K562 (cell line): ENCODE measurements around the gene REC8. TPM values are rescaled to one million over a fixed set of nuclear protein-coding genes. Genes with fewer than 3 reads are reported as not detected.

Source experiments
- ATF7 ChIP-seq: fragments of 450-650 bp; IDR thresholded peaks from 2 replicates; pipeline ENCODE4 v1.7.1; 2014; ENCODE audit warnings: mild to moderate bottlenecking, moderate library complexity
- CEBPG ChIP-seq, 3 experiments: fragments of 200-800 bp in 1 of 3; sonication (Bioruptor generic) in 1 of 3; sonication (generic) in 1 of 3; formaldehyde crosslinking in 1 of 3; IDR thresholded peaks in 2 of 3; conservative IDR thresholded peaks in 1 of 3; 2 replicates each; pipeline versions ENCODE4 v1.6.1 to v1.8.0; 2016 to 2022; ENCODE audit warnings: missing compliant biosample characterization in 2 of 3, missing genetic modification characterization in 2 of 3, mild to moderate bottlenecking in 1 of 3, missing genetic modification reagents in 1 of 3
- ESRRA ChIP-seq: fragments of 450-650 bp; IDR thresholded peaks from 2 replicates; pipeline ENCODE4 v1.6.1; 2014; ENCODE audit warnings: low read depth, mild to moderate bottlenecking, moderate library complexity, borderline replicate concordance
- HDAC1 ChIP-seq, 2 experiments: fragments of 450-650 bp; IDR thresholded peaks; 2 replicates each; pipeline ENCODE4 v1.6.1; 2016 to 2017; ENCODE audit warnings: inconsistent platforms in 1 of 2, mild to moderate bottlenecking in 1 of 2, moderate library complexity in 1 of 2
- KAT2B ChIP-seq: IDR thresholded peaks from one replicate; pipeline ENCODE4 v1.6.1; 2012; ENCODE audit warnings: low read depth, mild to moderate bottlenecking, control low read depth, inconsistent platforms, low read length, moderate library complexity
- KDM1A ChIP-seq, 2 experiments: fragments of 450-650 bp; IDR thresholded peaks; 2 replicates each; pipeline ENCODE4 v1.6.1; 2016; ENCODE audit warnings: mild to moderate bottlenecking in 2 of 2
- KLF6 ChIP-seq: fragments of 250-450 bp; sonication (Bioruptor Pico); IDR thresholded peaks from 2 replicates; pipeline ENCODE4 v1.4.0; 2020; ENCODE audit warnings: mild to moderate bottlenecking, moderate library complexity, borderline replicate concordance
- MAFK ChIP-seq: IDR thresholded peaks from 2 replicates; pipeline ENCODE4 v1.6.1; 2011; ENCODE audit warnings: low read length, improper control_type of control experiment
- PHF20 ChIP-seq: fragments of 450-650 bp; IDR thresholded peaks from 2 replicates; pipeline ENCODE4 v1.6.1; 2018; ENCODE audit not compliant: partially characterized antibody
- PYGO2 ChIP-seq: fragments of 450-650 bp; IDR thresholded peaks from 2 replicates; pipeline ENCODE4 v1.6.1; 2016; ENCODE audit warnings: mild to moderate bottlenecking, missing genetic modification characterization, moderate library complexity, missing compliant biosample characterization
- RAD21 ChIP-seq, 2 experiments: fragments of 250-450 bp in 1 of 2; fragments of 450-650 bp in 1 of 2; sonication (Bioruptor Pico) in 1 of 2; formaldehyde crosslinking in 1 of 2; IDR thresholded peaks in 1 of 2; conservative IDR thresholded peaks in 1 of 2; 2 replicates each; pipeline versions ENCODE4 v1.4.0 to v1.8.0; 2020 to 2022; ENCODE audit warnings: mild to moderate bottlenecking in 2 of 2, moderate library complexity in 1 of 2
- RB1 ChIP-seq: fragments of 450-650 bp; IDR thresholded peaks from 2 replicates; pipeline ENCODE4 v1.6.1; 2017; ENCODE audit warnings: low read depth, mild to moderate bottlenecking
- RBM17 ChIP-seq: fragments of 200-400 bp; formaldehyde crosslinking; IDR thresholded peaks from 2 replicates; pipeline ENCODE4 v1.6.1; 2017; ENCODE audit warnings: low read depth, mild to moderate bottlenecking, low read length, borderline replicate concordance
- SIN3B ChIP-seq: fragments of 450-650 bp; IDR thresholded peaks from 2 replicates; pipeline ENCODE4 v1.6.1; 2017; ENCODE audit warnings: low read depth, mild to moderate bottlenecking, moderate library complexity
- SMC3 ChIP-seq: conservative IDR thresholded peaks from 2 replicates; pipeline ENCODE4 v1.6.1; 2011; ENCODE audit warnings: low read depth, low read length, improper control_type of control experiment; ENCODE audit not compliant: insufficient read depth
- SOX6 ChIP-seq: fragments of 450-650 bp; IDR thresholded peaks from 2 replicates; pipeline ENCODE4 v1.6.1; 2014; ENCODE audit warnings: mild to moderate bottlenecking
- SUPT5H ChIP-seq: fragments of 450-650 bp; IDR thresholded peaks from 2 replicates; pipeline ENCODE4 v1.6.1; 2016
- TBL1XR1 ChIP-seq, 2 experiments: IDR thresholded peaks; 2 replicates each; pipeline ENCODE4 v1.6.1; 2012; ENCODE audit warnings: improper control_type of control experiment in 2 of 2, low read length in 2 of 2, mild to moderate bottlenecking in 1 of 2
- TFAM ChIP-seq: fragments of 250-450 bp; sonication (Bioruptor Pico); conservative IDR thresholded peaks from 2 replicates; pipeline ENCODE4 v1.5.0; 2021; ENCODE audit warnings: mild to moderate bottlenecking, moderate library complexity
- ZNF280A ChIP-seq: fragments of 450-650 bp; IDR thresholded peaks from 2 replicates; pipeline ENCODE4 v1.6.1; 2018; ENCODE audit warnings: mild to moderate bottlenecking, low read depth; ENCODE audit not compliant: partially characterized antibody
- polyA plus RNA-seq, 8 experiments: library from polyadenylated mRNA; depleted of rRNA in 4 of 8; stranded (reverse) in 5 of 8; unstranded in 3 of 8; fragments of >200 nt; fragmentation: Nextera tagmentation in 2 of 8; fragmentation: Illumina TruSeq in 1 of 8; extraction: Ambion mirVana in 2 of 8; extraction: Trizol in 1 of 8; gene quantifications; 2 replicates each; pipeline versions ENCODE4 v1.2.1 to v1.2.3, GENCODE V29; 2011 to 2014; ENCODE audit warnings: inconsistent platforms in 1 of 8, missing spikeins in 1 of 8
- total RNA-seq, 7 experiments: library from RNA; depleted of rRNA in 6 of 7; stranded (reverse); fragments of >200 nt in 6 of 7; fragmentation: Illumina TruSeq in 2 of 7; extraction: Trizol in 2 of 7; gene quantifications; 2 replicates each; pipeline versions ENCODE4 v1.2.1 to v1.2.3, GENCODE V29; 2011 to 2021; ENCODE audit warnings: low replicate concordance in 1 of 7
- TF ChIP-seq, protein P1 (sequence below): IDR thresholded peaks from 3 replicates; pipeline ENCODE4 v1.6.1; 2011; ENCODE audit warnings: borderline replicate concordance, mild to moderate bottlenecking, moderate library complexity; ENCODE audit not compliant: insufficient read length; ENCODE audit errors: extremely low read depth
- TF ChIP-seq, protein P2 (sequence below): sonication (generic); formaldehyde crosslinking; IDR thresholded peaks from 2 replicates; pipeline ENCODE4 v1.8.0; 2022; ENCODE audit warnings: missing genetic modification reagents, mild to moderate bottlenecking, moderate library complexity, borderline replicate concordance

REC8 gene
- total and polyA plus RNA-seq, 9 of the 15 experiments (the other 6 are each of a cell fraction or from before 2014, with no cell fraction given), result 0.11 to 2.5 (median 0.85) TPM

GRCh38 chr14:24160850-24161804 lies 10.8 kb upstream of the REC8 start, which contains the start of gene IRF9 (continued):
- peak; percentile 71; the same call in 1 of the 2 replicates for TF ChIP-seq RB1
- TF ChIP-seq, protein P1, sequence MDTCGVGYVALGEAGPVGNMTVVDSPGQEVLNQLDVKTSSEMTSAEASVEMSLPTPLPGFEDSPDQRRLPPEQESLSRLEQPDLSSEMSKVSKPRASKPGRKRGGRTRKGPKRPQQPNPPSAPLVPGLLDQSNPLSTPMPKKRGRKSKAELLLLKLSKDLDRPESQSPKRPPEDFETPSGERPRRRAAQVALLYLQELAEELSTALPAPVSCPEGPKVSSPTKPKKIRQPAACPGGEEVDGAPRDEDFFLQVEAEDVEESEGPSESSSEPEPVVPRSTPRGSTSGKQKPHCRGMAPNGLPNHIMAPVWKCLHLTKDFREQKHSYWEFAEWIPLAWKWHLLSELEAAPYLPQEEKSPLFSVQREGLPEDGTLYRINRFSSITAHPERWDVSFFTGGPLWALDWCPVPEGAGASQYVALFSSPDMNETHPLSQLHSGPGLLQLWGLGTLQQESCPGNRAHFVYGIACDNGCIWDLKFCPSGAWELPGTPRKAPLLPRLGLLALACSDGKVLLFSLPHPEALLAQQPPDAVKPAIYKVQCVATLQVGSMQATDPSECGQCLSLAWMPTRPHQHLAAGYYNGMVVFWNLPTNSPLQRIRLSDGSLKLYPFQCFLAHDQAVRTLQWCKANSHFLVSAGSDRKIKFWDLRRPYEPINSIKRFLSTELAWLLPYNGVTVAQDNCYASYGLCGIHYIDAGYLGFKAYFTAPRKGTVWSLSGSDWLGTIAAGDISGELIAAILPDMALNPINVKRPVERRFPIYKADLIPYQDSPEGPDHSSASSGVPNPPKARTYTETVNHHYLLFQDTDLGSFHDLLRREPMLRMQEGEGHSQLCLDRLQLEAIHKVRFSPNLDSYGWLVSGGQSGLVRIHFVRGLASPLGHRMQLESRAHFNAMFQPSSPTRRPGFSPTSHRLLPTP, result no peak
- no peak for TF ChIP-seq RBM17
- TF ChIP-seq HDAC1 (IDR thresholded peaks at IDR 0.05), result no peak
- peak; percentile 37 to 44; a peak in 2 of 4 replicates for TF ChIP-seq KDM1A (IDR thresholded peaks at IDR 0.05)
- no peak for TF ChIP-seq CEBPG (CRISPR knock-in tag; IDR thresholded peaks at IDR 0.05)
- no peak for TF ChIP-seq CEBPG (tag; conservative IDR thresholded peaks at IDR 0.05 in 1 of 2, IDR thresholded peaks at IDR 0.05 in 1 of 2)
- TF ChIP-seq PHF20, result no peak
- peak; percentile 67; the same call in 1 of the 2 replicates for TF ChIP-seq ESRRA
- no peak for TF ChIP-seq SIN3B
- TF ChIP-seq RAD21 (CRISPR knock-in tag; conservative IDR thresholded peaks at IDR 0.05 in 1 of 2, IDR thresholded peaks at IDR 0.05 in 1 of 2), result peak; percentile 67
- TF ChIP-seq TBL1XR1 (IDR thresholded peaks at IDR 0.05; ENCODE audit: low read length in 2 of 2), result peak in 1 of 2 experiments; percentile 26; a peak in 2 of 4 replicates
- peak; percentile 64 for TF ChIP-seq SUPT5H
- peak; percentile 74 for TF ChIP-seq SMC3
- TF ChIP-seq PYGO2 (tag), result no peak
- no peak for TF ChIP-seq TFAM (CRISPR knock-in tag)
- TF ChIP-seq ZNF280A, result no peak
- TF ChIP-seq MAFK, result 0 out of 2 replicates have a peak, but pooled peaks have one; percentile 2
- TF ChIP-seq KAT2B, result no peak
- 0 out of 2 replicates have a peak, but pooled peaks have one; percentile 22 for TF ChIP-seq KLF6 (CRISPR knock-in tag)
- peak; percentile 58; the same call in 1 of the 2 replicates for TF ChIP-seq ATF7
- TF ChIP-seq SOX6, result peak; percentile 73
- TF ChIP-seq, protein P2, sequence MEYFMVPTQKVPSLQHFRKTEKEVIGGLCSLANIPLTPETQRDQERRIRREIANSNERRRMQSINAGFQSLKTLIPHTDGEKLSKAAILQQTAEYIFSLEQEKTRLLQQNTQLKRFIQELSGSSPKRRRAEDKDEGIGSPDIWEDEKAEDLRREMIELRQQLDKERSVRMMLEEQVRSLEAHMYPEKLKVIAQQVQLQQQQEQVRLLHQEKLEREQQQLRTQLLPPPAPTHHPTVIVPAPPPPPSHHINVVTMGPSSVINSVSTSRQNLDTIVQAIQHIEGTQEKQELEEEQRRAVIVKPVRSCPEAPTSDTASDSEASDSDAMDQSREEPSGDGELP (CRISPR knock-in tag), result peak; percentile 78
